ENCODE measurements around the gene C4orf50. TPM values are rescaled to one million over a fixed set of nuclear protein-coding genes. Genes with fewer than 3 reads are reported as not detected.

C4orf50 gene
- total RNA-seq, 1 donor from 2014 or later: not detected

DNA sequence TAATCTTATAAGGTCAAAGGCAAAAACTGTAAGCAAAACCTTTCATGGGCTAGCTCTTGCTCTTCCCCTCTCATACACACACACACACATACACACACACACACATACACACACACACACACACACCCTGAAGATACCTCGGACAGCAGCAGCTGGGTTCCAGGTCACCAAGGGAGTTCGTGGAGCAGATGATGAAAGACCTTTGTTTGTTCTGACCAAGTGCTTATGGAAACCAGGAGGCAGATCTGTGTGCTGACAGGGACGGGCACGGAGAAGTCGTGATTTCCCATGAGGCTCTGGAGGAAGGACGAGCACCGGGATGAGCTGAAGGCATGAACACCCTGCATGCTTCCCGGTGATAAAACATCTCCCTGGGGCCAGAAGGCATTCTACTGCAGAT is 90.0 kb downstream of the C4orf50 start:
- Mint-ChIP-seq H3K36me3 (ENCODE audit: low read depth) (peaks cover 4% of the 10 kb centered on the region), H3K4me3 (ENCODE audit: unreplicated experiment) (no peak overlapping the region), H3K27ac (ENCODE audit: unreplicated experiment) (no peak overlapping the region), H3K27me3 (ENCODE audit: low read depth) (peaks cover 64% of the 10 kb centered on the region), H3K4me1 (ENCODE audit: low read depth) (peaks cover 5% of the 10 kb centered on the region), H3K9me3 (ENCODE audit: low read depth) (no peaks in the 10 kb centered on the region)
- TF ChIP-seq, protein P1, sequence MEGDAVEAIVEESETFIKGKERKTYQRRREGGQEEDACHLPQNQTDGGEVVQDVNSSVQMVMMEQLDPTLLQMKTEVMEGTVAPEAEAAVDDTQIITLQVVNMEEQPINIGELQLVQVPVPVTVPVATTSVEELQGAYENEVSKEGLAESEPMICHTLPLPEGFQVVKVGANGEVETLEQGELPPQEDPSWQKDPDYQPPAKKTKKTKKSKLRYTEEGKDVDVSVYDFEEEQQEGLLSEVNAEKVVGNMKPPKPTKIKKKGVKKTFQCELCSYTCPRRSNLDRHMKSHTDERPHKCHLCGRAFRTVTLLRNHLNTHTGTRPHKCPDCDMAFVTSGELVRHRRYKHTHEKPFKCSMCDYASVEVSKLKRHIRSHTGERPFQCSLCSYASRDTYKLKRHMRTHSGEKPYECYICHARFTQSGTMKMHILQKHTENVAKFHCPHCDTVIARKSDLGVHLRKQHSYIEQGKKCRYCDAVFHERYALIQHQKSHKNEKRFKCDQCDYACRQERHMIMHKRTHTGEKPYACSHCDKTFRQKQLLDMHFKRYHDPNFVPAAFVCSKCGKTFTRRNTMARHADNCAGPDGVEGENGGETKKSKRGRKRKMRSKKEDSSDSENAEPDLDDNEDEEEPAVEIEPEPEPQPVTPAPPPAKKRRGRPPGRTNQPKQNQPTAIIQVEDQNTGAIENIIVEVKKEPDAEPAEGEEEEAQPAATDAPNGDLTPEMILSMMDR (IDR thresholded peaks at IDR 0.05): no peak
- DNase-seq (ENCODE audit: low spot score): no peak

DNA sequence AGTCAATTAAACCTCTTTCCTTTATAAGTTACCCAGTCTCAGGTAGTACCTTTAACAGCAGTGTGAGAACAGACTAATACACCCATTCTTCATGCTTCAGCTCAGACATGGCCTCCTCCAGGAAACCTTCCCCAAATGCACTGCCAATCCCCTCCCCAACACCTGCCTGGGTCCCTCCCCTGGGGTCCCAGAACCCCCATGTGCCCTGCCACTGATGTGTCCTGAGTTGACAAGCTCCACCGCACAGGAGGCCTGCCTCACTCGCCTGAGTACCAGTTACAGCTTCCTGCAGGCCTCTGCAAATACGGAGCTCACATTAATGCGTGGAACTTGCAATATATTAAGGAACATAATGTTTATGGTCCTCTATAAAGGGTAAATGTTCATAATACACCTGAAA is 90.5 kb downstream of the C4orf50 start:
- Mint-ChIP-seq H3K36me3 (ENCODE audit: low read depth) (peaks cover 4% of the 10 kb centered on the region), H3K4me1 (ENCODE audit: low read depth) (peaks cover under 1% of the 10 kb centered on the region), H3K4me3 (ENCODE audit: unreplicated experiment) (no peak overlapping the region), H3K27me3 (ENCODE audit: low read depth) (peaks cover 64% of the 10 kb centered on the region), H3K9me3 (ENCODE audit: low read depth) (no peaks in the 10 kb centered on the region), H3K27ac (ENCODE audit: unreplicated experiment) (no peak overlapping the region)
- TF ChIP-seq, protein P1 (IDR thresholded peaks at IDR 0.05): no peak
- DNase-seq (ENCODE audit: low spot score): no peak

DNA sequence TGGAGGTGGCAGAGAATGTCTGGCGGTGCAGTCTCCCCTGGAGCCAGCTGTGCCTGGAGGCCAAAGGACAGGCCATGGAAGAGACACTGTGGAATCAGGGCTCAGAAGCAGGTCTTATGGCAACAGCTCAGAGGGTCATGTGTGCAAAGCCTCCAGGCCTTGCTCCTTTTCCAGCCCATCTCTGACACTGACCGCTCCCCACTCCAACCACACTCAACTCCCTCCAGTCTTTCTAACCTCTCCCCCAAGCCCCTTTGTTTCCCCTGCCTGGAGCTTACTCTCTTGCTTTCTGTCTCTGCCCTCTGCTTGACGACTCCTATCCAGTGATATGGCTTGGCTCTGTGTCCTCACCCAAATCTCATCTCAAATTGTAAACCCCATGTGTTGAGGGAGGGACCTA is 91.1 kb downstream of the C4orf50 start:
- H3K27me3 Mint-ChIP-seq (ENCODE audit: low read depth): peaks cover 68% of the 10 kb centered on the region
- H3K9me3 Mint-ChIP-seq (ENCODE audit: low read depth): no peaks in the 10 kb centered on the region
- no peak overlapping the region for H3K4me3 Mint-ChIP-seq (ENCODE audit: unreplicated experiment)
- no peak for DNase-seq (ENCODE audit: low spot score)
- TF ChIP-seq, protein P1 (IDR thresholded peaks at IDR 0.05): no peak
- H3K27ac Mint-ChIP-seq (ENCODE audit: unreplicated experiment): no peak overlapping the region
- H3K4me1 Mint-ChIP-seq (ENCODE audit: low read depth): no peaks in the 10 kb centered on the region
- H3K36me3 Mint-ChIP-seq (ENCODE audit: low read depth): peaks cover 4% of the 10 kb centered on the region

- H3K4me1 Mint-ChIP-seq (ENCODE audit: low read depth): no peaks in the 10 kb centered on the region
- H3K9me3 Mint-ChIP-seq (ENCODE audit: low read depth): no peaks in the 10 kb centered on the region
- no peak overlapping the region for H3K4me3 Mint-ChIP-seq (ENCODE audit: unreplicated experiment)
- TF ChIP-seq, protein P1 (IDR thresholded peaks at IDR 0.05): no peak
- no peak for DNase-seq (ENCODE audit: low spot score)
- peaks cover 4% of the 10 kb centered on the region for H3K36me3 Mint-ChIP-seq (ENCODE audit: low read depth)
- peaks cover 71% of the 10 kb centered on the region for H3K27me3 Mint-ChIP-seq (ENCODE audit: low read depth)
- H3K27ac Mint-ChIP-seq (ENCODE audit: unreplicated experiment): no peak overlapping the region
These were observed 91.6 kb downstream of the C4orf50 start for GRCh38 chr4:5926598-5926997.

DNA sequence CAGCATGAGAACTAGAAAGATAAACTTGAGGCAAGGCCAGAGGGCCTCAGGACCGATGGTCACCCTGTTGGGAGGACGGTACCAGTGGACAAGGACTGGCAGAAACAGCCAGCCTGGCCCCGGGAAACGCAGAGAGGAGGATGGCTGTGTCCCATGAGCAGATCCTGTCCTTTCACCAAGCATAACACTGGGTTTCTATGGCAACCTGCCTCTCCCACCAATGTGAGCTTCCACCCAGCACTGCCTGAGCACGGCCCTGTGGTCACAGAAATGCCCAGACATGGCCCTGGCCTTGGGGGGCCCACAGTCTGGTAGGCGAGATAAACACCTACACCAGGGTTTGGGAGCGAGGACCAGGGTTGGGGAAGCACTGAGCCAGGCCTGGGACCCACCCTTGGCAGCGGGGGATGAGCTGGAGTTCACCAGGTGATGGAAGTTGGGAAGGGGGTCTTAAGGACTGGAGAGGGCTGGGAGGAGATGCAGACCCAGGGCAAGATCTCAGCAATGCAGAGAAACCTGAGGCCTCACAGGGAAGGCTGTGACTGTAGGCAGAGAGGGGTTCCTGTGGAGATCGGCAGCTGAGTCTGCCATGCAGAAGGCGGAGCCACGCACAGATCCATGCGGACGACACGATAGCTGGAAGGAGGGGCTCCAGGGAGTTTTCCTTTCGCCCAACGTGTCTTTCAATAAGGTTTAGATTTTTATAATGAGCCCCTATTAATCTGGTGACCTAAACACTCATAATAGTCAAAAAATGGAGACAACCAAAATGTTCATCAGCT is 92.6 kb downstream of the C4orf50 start:
- no peaks in the 10 kb centered on the region for H3K4me1 Mint-ChIP-seq (ENCODE audit: low read depth)
- no peaks in the 10 kb centered on the region for H3K9me3 Mint-ChIP-seq (ENCODE audit: low read depth)
- no peak for DNase-seq (ENCODE audit: low spot score)
- TF ChIP-seq, protein P1 (IDR thresholded peaks at IDR 0.05): no peak
- H3K36me3 Mint-ChIP-seq (ENCODE audit: low read depth): peaks cover 4% of the 10 kb centered on the region
- peaks cover 69% of the 10 kb centered on the region for H3K27me3 Mint-ChIP-seq (ENCODE audit: low read depth)
- H3K27ac Mint-ChIP-seq (ENCODE audit: unreplicated experiment): no peak overlapping the region
- no peak overlapping the region for H3K4me3 Mint-ChIP-seq (ENCODE audit: unreplicated experiment)

Data from chondrocyte (in vitro differentiated cells).